ENCODE results near the gene CHD9. TPM values are rescaled to one million over a fixed set of nuclear protein-coding genes. Genes with fewer than 3 reads are reported as not detected.

Gene CHD9
- total RNA-seq, 2 donors from 2014 or later, result 38.1 to 58.7 TPM

DNA sequence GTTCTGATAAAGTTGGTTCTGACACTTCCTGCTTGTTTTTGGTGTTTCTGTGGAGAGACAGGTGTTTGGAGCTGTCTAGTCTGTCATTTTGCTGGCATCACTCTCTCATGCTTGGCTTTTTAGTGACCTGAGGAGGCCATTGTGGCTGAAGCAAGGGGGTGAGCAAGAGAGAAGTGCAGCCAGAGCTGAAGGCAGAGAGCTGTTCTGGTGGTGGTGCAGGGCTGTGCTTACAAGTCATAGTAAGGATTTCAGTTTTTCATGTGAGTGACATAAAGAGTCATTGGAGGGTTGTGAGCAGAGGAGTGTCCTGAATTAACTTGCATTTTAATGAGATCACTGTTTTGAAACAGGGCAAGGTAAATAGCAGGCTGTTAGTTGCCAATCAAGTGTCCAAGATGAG lies 97.5 kb downstream of the CHD9 start:
- Histone ChIP-seq H3K9me3 (no peaks in the 10 kb centered on the region), H3K4me1 (peaks cover 22% of the 10 kb centered on the region), H3K4me3 (no peak overlapping the region), H3K36me3 (replicated peaks in 1 of 2; ENCODE audit: insufficient read depth in 1 of 2, low read depth in 2 of 2) (peaks cover 0 to 2% of the 10 kb centered on the region in 2 donors), H3K27me3 (no peaks in the 10 kb centered on the region), H3K27ac (peak overlapping the region in 1 of 4 donors; percentile 27)
- ATAC-seq (no peak), DNase-seq (no peak)
- intact Hi-C loops (cut with DNase I), result no loop called here
- TF ChIP-seq, protein P1, sequence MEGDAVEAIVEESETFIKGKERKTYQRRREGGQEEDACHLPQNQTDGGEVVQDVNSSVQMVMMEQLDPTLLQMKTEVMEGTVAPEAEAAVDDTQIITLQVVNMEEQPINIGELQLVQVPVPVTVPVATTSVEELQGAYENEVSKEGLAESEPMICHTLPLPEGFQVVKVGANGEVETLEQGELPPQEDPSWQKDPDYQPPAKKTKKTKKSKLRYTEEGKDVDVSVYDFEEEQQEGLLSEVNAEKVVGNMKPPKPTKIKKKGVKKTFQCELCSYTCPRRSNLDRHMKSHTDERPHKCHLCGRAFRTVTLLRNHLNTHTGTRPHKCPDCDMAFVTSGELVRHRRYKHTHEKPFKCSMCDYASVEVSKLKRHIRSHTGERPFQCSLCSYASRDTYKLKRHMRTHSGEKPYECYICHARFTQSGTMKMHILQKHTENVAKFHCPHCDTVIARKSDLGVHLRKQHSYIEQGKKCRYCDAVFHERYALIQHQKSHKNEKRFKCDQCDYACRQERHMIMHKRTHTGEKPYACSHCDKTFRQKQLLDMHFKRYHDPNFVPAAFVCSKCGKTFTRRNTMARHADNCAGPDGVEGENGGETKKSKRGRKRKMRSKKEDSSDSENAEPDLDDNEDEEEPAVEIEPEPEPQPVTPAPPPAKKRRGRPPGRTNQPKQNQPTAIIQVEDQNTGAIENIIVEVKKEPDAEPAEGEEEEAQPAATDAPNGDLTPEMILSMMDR (IDR thresholded peaks at IDR 0.05), result no peak
- TF ChIP-seq POLR2A (IDR thresholded peaks at IDR 0.05), result no peak

DNA sequence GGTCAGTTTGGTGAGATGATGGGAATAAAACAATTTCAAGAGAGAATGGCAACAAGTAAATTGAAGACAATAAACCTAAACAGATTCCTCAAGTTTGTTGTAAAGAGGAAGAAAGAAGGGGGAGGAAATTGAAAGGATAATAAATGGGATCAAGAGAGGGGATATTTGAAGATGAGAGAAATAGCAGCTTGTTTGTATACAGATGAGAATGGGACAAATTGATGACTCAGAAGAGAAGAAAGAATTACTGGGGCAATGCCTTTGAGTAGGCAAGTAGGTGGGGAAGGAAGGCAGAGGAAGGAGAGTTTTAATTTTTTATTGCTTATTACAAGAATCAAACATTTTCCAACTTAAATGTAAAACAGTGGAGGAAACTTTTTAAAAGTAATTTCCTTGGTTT lies 98.3 kb downstream of the CHD9 start:
- DNase-seq, result no peak
- intact Hi-C loops (cut with DNase I), result no loop called here
- no peak overlapping the region for H3K27ac ChIP-seq
- no peak for TF ChIP-seq POLR2A (IDR thresholded peaks at IDR 0.05)
- TF ChIP-seq, protein P1 (IDR thresholded peaks at IDR 0.05), result no peak
- no peaks in the 10 kb centered on the region for H3K9me3 ChIP-seq
- no peaks in the 10 kb centered on the region for H3K27me3 ChIP-seq
- no peak for ATAC-seq
- H3K36me3 ChIP-seq (replicated peaks in 1 of 2; ENCODE audit: insufficient read depth in 1 of 2, low read depth in 2 of 2), result peaks cover 0 to 4% of the 10 kb centered on the region in 2 donors
- peaks cover 22% of the 10 kb centered on the region for H3K4me1 ChIP-seq
- H3K4me3 ChIP-seq, result no peak overlapping the region

DNA sequence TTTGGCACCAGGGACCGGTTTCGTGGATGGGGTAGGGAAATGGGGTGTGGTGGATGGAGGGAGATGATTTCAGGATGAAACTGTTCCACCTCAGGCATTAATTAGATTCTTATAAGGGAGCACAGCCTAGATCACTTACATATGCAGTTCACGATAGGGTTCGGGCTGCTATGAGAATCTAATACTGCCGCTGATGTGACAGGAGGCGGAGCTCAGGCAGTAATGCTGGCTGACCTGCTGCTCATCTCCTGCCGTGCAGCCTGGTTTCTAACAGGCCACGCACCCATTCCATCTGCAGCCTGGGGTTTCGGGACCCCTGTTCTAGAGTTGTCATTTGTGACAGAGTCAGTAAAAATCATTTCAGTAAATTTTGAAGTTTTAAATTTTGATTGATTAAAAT lies 99.7 kb downstream of the CHD9 start:
- no peak overlapping the region for H3K4me3 ChIP-seq
- peaks cover 22% of the 10 kb centered on the region for H3K4me1 ChIP-seq
- TF ChIP-seq, protein P1 (IDR thresholded peaks at IDR 0.05), result no peak
- TF ChIP-seq POLR2A (IDR thresholded peaks at IDR 0.05), result no peak
- no peaks in the 10 kb centered on the region for H3K27me3 ChIP-seq
- peaks cover 0 to 4% of the 10 kb centered on the region in 2 donors for H3K36me3 ChIP-seq (replicated peaks in 1 of 2; ENCODE audit: insufficient read depth in 1 of 2, low read depth in 2 of 2)
- intact Hi-C loops (cut with DNase I), result no loop called here
- no peak for ATAC-seq
- 65 to 74% methylated on average over 8 to 9 of the region's 9 CpGs for WGBS, 2 donors
- H3K27ac ChIP-seq, result no peak overlapping the region
- DNase-seq, result peak in 2 of 4 donors; percentile 16 to 32
- H3K9me3 ChIP-seq, result no peaks in the 10 kb centered on the region

DNA sequence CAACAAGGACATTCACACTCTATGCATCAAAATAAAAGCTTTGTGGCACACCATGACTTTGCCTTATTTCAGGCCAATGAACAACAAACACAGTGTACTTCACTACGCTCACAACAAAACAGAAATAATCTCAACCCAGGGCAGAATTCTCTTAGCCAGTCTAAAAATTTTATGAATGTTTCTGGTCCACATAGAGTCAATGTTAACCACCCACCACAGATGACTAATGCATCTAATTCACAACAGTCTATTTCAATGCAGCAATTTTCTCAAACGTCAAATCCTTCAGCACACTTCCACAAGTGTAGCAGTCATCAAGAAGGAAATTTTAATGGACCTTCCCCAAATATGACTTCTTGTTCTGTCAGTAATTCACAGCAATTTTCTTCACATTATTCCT lies 101.7 kb downstream of the CHD9 start:
- Histone ChIP-seq H3K9me3 (no peaks in the 10 kb centered on the region), H3K27ac (no peak overlapping the region), H3K4me3 (no peak overlapping the region), H3K36me3 (replicated peaks in 1 of 2; ENCODE audit: insufficient read depth in 1 of 2, low read depth in 2 of 2) (peaks cover 0 to 4% of the 10 kb centered on the region in 2 donors), H3K4me1 (peaks cover 21% of the 10 kb centered on the region), H3K27me3 (no peaks in the 10 kb centered on the region)
- no peak for TF ChIP-seq POLR2A (IDR thresholded peaks at IDR 0.05)
- TF ChIP-seq, protein P1 (IDR thresholded peaks at IDR 0.05), result no peak
- no peak for DNase-seq
- no peak for ATAC-seq
- intact Hi-C loops (cut with DNase I), result no loop called here
- WGBS, 2 donors, result 74 to 88% methylated on average over 2 of the region's 2 CpGs

DNA sequence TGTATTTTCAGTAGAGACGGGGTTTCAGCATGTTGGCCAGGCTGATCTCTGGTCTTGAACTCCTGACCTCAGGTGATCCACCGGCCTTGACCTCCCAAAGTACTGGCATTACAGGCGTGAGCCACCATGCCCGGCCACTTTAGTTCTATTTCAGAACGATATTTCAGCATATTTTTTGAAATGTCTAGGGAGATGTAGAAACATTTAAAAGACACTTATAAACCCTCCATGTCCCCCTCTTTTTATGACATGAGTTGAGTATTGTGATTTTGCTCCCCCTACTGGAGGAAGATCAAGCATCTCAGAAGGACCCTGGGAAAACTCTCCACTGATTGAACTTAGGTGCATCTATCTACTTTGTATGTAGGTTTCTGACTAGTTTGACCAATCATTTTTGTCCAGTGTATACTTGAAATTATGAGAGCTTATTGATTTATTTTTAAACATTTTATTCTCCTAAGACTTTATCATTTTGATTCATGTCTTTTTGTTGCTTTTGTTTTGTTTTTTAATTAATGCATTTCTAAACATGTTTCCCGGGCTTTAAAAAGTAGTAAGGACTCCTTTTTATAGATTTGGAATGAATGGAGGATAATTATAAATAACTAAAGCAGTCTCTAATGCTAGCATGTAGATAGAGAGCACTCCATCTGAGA lies 105.1 kb downstream of the CHD9 start:
- Histone ChIP-seq H3K27me3 (no peaks in the 10 kb centered on the region), H3K27ac (no peak overlapping the region), H3K4me3 (no peak overlapping the region), H3K4me1 (no peaks in the 10 kb centered on the region), H3K9me3 (no peaks in the 10 kb centered on the region), H3K36me3 (replicated peaks in 1 of 2; ENCODE audit: insufficient read depth in 1 of 2, low read depth in 2 of 2) (peaks cover 0 to 4% of the 10 kb centered on the region in 2 donors)
- TF ChIP-seq POLR2A (IDR thresholded peaks at IDR 0.05), result no peak
- TF ChIP-seq, protein P1 (IDR thresholded peaks at IDR 0.05), result peak; percentile 28 to 57 (median 51)
- intact Hi-C loops (cut with DNase I), result no loop called here
- 70 to 79% methylated on average over 6 of the region's 6 CpGs for WGBS, 2 donors
- DNase-seq (peak in 1 of 4 donors; percentile 20), ATAC-seq (peak; percentile 38)
